GM10266 (cell line): Measurements from ENCODE around the gene AKTIP.

Experiments
- DNase-seq: peaks from one replicate; pipeline ENCODE4 v3.0.0; 2012; ENCODE audit errors: extremely low spot score
- TF ChIP-seq, protein P1 (sequence below): IDR thresholded peaks from 2 replicates; pipeline ENCODE4 v1.5.1; 2012; ENCODE audit warnings: mild to moderate bottlenecking, low read depth; ENCODE audit not compliant: control insufficient read depth, insufficient read depth; ENCODE audit errors: missing control alignments

The AKTIP gene

DNA sequence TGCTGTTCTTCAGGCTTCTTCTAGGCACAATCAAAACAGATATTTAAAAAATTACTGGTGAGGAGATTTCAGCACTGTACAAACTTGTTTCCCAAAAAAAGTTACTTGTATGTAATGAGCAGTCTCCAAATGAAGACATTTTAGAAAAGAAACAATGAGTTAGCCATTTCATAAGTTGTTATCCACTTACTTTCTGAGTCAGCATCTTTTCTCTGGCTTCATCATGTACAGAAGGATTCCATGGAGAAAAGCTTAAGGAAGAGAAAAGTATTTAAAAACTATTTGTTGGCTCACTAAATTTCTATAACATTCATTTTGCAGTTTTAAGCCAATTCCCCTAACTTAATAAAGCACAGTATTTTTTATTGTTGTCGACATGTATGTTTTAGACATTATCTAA, 10.5 kb downstream of the AKTIP start:
- DNase-seq = no peak
- TF ChIP-seq, protein P1, sequence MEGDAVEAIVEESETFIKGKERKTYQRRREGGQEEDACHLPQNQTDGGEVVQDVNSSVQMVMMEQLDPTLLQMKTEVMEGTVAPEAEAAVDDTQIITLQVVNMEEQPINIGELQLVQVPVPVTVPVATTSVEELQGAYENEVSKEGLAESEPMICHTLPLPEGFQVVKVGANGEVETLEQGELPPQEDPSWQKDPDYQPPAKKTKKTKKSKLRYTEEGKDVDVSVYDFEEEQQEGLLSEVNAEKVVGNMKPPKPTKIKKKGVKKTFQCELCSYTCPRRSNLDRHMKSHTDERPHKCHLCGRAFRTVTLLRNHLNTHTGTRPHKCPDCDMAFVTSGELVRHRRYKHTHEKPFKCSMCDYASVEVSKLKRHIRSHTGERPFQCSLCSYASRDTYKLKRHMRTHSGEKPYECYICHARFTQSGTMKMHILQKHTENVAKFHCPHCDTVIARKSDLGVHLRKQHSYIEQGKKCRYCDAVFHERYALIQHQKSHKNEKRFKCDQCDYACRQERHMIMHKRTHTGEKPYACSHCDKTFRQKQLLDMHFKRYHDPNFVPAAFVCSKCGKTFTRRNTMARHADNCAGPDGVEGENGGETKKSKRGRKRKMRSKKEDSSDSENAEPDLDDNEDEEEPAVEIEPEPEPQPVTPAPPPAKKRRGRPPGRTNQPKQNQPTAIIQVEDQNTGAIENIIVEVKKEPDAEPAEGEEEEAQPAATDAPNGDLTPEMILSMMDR = no peak

- TF ChIP-seq, protein P1 = no peak
- no peak for DNase-seq
These were observed 13.3 kb downstream of the AKTIP start for GRCh38 chr16:53489755-53490154.

DNA sequence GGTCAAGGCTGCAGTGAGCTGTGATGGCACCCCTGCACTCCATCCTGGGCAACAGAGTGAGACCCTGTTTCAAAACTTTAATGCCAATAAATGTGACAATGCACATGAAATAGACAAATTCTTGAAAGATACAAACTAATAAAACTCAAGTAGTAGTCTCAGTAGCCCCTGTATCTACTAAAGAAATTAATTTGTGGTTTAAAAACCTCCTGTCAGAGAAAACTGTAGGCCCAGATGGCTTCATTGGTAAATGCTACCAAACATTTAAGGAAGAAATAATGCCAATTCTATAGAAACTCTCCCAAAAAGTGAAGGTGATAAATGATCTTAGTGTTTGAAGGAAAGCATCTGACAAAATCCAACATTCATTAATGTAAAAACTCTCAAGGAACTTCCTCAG, 16.8 kb downstream of the AKTIP start:
- TF ChIP-seq, protein P1 = no peak

GRCh38 chr16:53484542-53484941, 18.5 kb downstream of the AKTIP start:
- TF ChIP-seq, protein P1 = no peak
- no peak for DNase-seq

More for the DNA sequence above, 16.8 kb downstream of the AKTIP start:
- DNase-seq = no peak

- no peak for DNase-seq
- TF ChIP-seq, protein P1 = no peak
These were observed 20.9 kb downstream of the AKTIP start for GRCh38 chr16:53482123-53482522.

DNA sequence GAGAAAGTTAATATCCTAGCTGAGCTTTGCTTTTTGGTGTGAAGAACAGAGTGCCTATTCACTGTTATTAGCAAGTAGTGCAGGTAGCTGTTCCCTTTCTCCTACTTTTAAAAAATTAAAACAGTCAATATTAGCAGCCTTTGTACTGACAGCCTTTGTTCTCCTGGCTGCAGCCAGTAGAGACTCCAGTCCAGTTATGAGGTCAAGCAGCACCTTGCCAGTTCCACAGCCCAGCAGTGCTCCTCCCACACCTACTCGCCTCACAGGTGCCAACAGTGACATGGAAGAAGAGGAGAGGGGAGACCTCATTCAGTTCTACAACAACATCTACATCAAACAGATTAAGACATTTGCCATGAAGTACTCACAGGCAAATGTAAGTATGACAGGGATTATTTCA, 22.6 kb downstream of the AKTIP start:
- TF ChIP-seq, protein P1 = no peak

GRCh38 chr16:53478965-53479364, 24.0 kb downstream of the AKTIP start:
- TF ChIP-seq, protein P1 = no peak
- no peak for DNase-seq

More for the DNA sequence above, 22.6 kb downstream of the AKTIP start:
- DNase-seq = no peak
